ENCODE data around the gene FAM227A. TPM values are rescaled to one million over a fixed set of nuclear protein-coding genes. Genes with fewer than 3 reads are reported as not detected.

FAM227A gene
- total and polyA plus RNA-seq, 2 of the 13 experiments (the other 11 are each of a cell fraction or from before 2014, with no cell fraction given) = 1.0 to 1.5 TPM

GRCh38 chr22:38681582-38682335 is 25.6 kb upstream of the FAM227A start, which contains the start of gene TOMM22 (continued):
- TF ChIP-seq PLSCR1 (CRISPR knock-in tag; IDR thresholded peaks at IDR 0.05; ENCODE audit: borderline replicate concordance) = peak; percentile 81; the same call in 1 of the 2 replicates
- TF ChIP-seq ZNF562 (CRISPR knock-in tag; IDR thresholded peaks at IDR 0.05; ENCODE audit: borderline replicate concordance) = no peak
- peak; percentile 89 for TF ChIP-seq IKZF4 (CRISPR knock-in tag; IDR thresholded peaks at IDR 0.05; ENCODE audit: borderline replicate concordance, low read depth, not compliant biosample characterization)
- TF ChIP-seq FOXJ3 (CRISPR knock-in tag; IDR thresholded peaks at IDR 0.05; ENCODE audit: borderline replicate concordance) = peak; percentile 63
- TF ChIP-seq IRF2 (CRISPR knock-in tag; IDR thresholded peaks at IDR 0.05) = peak; percentile 97
- TF ChIP-seq TP53 (CRISPR knock-in tag; conservative IDR thresholded peaks at IDR 0.05) = peak; percentile 93
- no peak for TF ChIP-seq ZNF597 (CRISPR knock-in tag; IDR thresholded peaks at IDR 0.05)
- TF ChIP-seq ZBTB10 (CRISPR knock-in tag; IDR thresholded peaks at IDR 0.05; ENCODE audit: borderline replicate concordance) = peak; percentile 87
- no peak for TF ChIP-seq ZNF644 (CRISPR knock-in tag; IDR thresholded peaks at IDR 0.05; ENCODE audit: low read depth)
- no peak for TF ChIP-seq CENPBD1 (CRISPR knock-in tag; IDR thresholded peaks at IDR 0.05; ENCODE audit: borderline replicate concordance, low read depth)
- peak; percentile 43 for TF ChIP-seq HNRNPK (IDR thresholded peaks at IDR 0.05; ENCODE audit: low read depth, low read length, poor library complexity, severe bottlenecking)
- 0 out of 2 replicates have a peak, but pooled peaks have one; percentile 45 for TF ChIP-seq ZNF333 (CRISPR knock-in tag; IDR thresholded peaks at IDR 0.05; ENCODE audit: borderline replicate concordance)
- peak; percentile 85 for TF ChIP-seq ZIK1 (CRISPR knock-in tag; IDR thresholded peaks at IDR 0.05; ENCODE audit: borderline replicate concordance, low read depth)
- peak; percentile 86; the same call in 1 of the 2 replicates for TF ChIP-seq ZBTB20 (CRISPR knock-in tag; IDR thresholded peaks at IDR 0.05; ENCODE audit: borderline replicate concordance, low read depth)
- no peak for TF ChIP-seq ZBTB42 (CRISPR knock-in tag; IDR thresholded peaks at IDR 0.05)

All from HepG2 (cell line).